ENCODE results near the gene COA5. TPM values are rescaled to one million over a fixed set of nuclear protein-coding genes. Genes with fewer than 3 reads are reported as not detected.

Gene COA5
- total RNA-seq: 72.0 TPM

GRCh38 chr2:98608116-98608961 is at the start of gene COA5, which contains the start of gene UNC50:
COA5 (minus strand) TSS chr2:98608512; CDS start chr2:98608405, 107 bp downstream.
UNC50 (plus strand) TSS chr2:98608589; CDS start chr2:98609760, 1,171 bp downstream.

Other genes with a start within 250 kb of the COA5 start
- 146 TPM for gene INPP4A, start 163.7 kb downstream of the COA5 start, total RNA-seq
- 33.2 TPM for gene UNC50, start 77 bp upstream of the COA5 start, total RNA-seq
- 36.0 TPM for gene MGAT4A, start 122.6 kb upstream of the COA5 start, total RNA-seq

All from parietal lobe (tissue), 1 donor.